Ishikawa (cell line): ENCODE results near the gene FECH.

Experiments used
- CEBPB ChIP-seq: IDR thresholded peaks from 2 replicates; pipeline ENCODE4 v1.6.1; 2012
- CREB1 ChIP-seq: IDR thresholded peaks from 2 replicates; pipeline ENCODE4 v1.6.1; 2012; ENCODE audit warnings: low read depth
- EGR1 ChIP-seq: IDR thresholded peaks from 2 replicates; pipeline ENCODE4 v1.6.1; 2012
- EP300 ChIP-seq: IDR thresholded peaks from 2 replicates; pipeline ENCODE4 v1.6.1; 2012; ENCODE audit warnings: borderline replicate concordance
- MAX ChIP-seq: IDR thresholded peaks from 2 replicates; pipeline ENCODE4 v1.6.1; 2012
- NFIC ChIP-seq: IDR thresholded peaks from 2 replicates; pipeline ENCODE4 v1.6.1; 2012
- RAD21 ChIP-seq: IDR thresholded peaks from 2 replicates; pipeline ENCODE4 v1.6.1; 2012; ENCODE audit warnings: low read depth
- REST ChIP-seq: IDR thresholded peaks from 2 replicates; pipeline ENCODE4 v1.6.1; 2012; ENCODE audit warnings: low read depth, mild to moderate bottlenecking
- TAF1 ChIP-seq: IDR thresholded peaks from 2 replicates; pipeline ENCODE4 v1.6.1; 2012; ENCODE audit warnings: low read depth, mild to moderate bottlenecking
- YY1 ChIP-seq: IDR thresholded peaks from 2 replicates; pipeline ENCODE4 v1.6.1; 2012; ENCODE audit warnings: low read depth
- TF ChIP-seq, protein P1 (sequence below): IDR thresholded peaks from 2 replicates; pipeline ENCODE4 v1.6.1; 2012

DNA sequence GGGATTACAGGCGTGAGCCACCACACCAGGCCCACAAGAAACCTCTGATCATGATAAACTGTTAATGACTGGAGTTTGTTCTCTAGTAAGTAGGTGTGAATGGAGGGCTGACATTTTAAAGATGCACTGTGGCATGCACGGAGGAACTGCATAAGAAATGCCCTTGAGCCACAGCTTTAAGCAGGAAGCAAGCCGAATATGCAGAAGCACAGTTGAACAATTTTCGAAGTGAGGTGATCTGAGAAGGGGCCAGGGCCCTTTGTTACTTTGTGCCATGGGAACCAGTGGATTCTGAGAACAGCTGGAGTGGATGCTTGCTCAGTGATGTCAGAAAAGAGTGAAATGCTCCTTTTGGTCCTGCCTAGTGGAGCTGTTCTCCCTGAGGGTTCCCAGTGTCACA lies 16.3 kb downstream of the FECH start:
- TF ChIP-seq TAF1 (no peak), REST (no peak), EP300 (no peak), RAD21 (no peak), EGR1 (no peak), MAX (no peak), CREB1 (no peak), NFIC (no peak), YY1 (no peak), CEBPB (no peak)
- TF ChIP-seq, protein P1, sequence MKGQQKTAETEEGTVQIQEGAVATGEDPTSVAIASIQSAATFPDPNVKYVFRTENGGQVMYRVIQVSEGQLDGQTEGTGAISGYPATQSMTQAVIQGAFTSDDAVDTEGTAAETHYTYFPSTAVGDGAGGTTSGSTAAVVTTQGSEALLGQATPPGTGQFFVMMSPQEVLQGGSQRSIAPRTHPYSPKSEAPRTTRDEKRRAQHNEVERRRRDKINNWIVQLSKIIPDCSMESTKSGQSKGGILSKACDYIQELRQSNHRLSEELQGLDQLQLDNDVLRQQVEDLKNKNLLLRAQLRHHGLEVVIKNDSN = no peak
